Nephron progenitor cell (in vitro differentiated cells): ENCODE results near the gene SLC18A2.

Source experiments
- DNase-seq: peaks from one replicate; pipeline ENCODE4 v3.0.0; 2021
- H3K27ac Mint-ChIP-seq: 2 replicates; pipeline ENCODE4 v1.8.0; 2021; ENCODE audit warnings: mild to moderate bottlenecking, moderate library complexity, mixed read lengths
- H3K27me3 Mint-ChIP-seq: 2 replicates; pipeline ENCODE4 v1.8.0; 2021; ENCODE audit warnings: mild to moderate bottlenecking, low read depth, mixed read lengths; ENCODE audit not compliant: poor library complexity
- H3K36me3 Mint-ChIP-seq: 2 replicates; pipeline ENCODE4 v1.8.0; 2021; ENCODE audit warnings: low read depth, mixed read lengths
- H3K4me1 Mint-ChIP-seq: 2 replicates; pipeline ENCODE4 v1.8.0; 2021; ENCODE audit warnings: mixed read lengths
- H3K4me3 Mint-ChIP-seq: 2 replicates; pipeline ENCODE4 v1.8.0; 2021; ENCODE audit warnings: mild to moderate bottlenecking, moderate library complexity, mixed read lengths
- H3K9me3 Mint-ChIP-seq: 2 replicates; pipeline ENCODE4 v1.8.0; 2021; ENCODE audit warnings: mild to moderate bottlenecking, moderate library complexity, mixed read lengths
- CTCF ChIP-seq: fragments of 200-600 bp; sonication (generic); IDR thresholded peaks from 2 replicates; pipeline ENCODE4 v1.5.0; 2021; ENCODE audit warnings: antibody characterized with exemption

Gene SLC18A2

GRCh38 chr10:117212176-117212575 lies 28.7 kb upstream of the SLC18A2 start:
- Mint-ChIP-seq H3K36me3 (no peaks in the 10 kb centered on the region), H3K4me1 (no peaks in the 10 kb centered on the region), H3K9me3 (peaks cover 27% of the 10 kb centered on the region), H3K4me3 (no peak overlapping the region), H3K27me3 (peaks cover 81% of the 10 kb centered on the region), H3K27ac (no peak overlapping the region)
- DNase-seq, result no peak
- no peak for TF ChIP-seq CTCF

DNA sequence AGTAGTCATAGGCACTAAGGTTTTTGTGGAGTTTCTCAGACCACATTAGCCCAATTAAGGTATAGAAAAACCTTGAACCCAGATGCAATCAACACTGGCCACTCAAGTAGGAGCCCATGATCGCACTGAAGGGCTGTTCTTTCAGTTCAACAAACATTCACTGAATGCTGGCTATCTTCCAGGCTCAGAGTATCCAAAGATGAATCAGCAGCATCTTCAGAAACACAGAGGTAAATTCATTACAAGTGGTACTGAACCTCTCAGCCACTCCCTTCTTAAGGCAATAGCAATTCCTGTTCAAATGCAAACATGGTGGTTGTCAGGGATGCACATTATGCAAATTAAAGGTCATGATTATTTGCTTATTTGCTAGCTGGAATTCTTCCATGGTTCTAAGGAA lies 26.5 kb upstream of the SLC18A2 start:
- Mint-ChIP-seq H3K4me1 (no peaks in the 10 kb centered on the region), H3K27me3 (peaks cover 78% of the 10 kb centered on the region), H3K9me3 (peaks cover 25% of the 10 kb centered on the region), H3K36me3 (no peaks in the 10 kb centered on the region), H3K4me3 (no peak overlapping the region), H3K27ac (no peak overlapping the region)
- no peak for TF ChIP-seq CTCF
- DNase-seq, result no peak

- H3K4me3 Mint-ChIP-seq, result no peak overlapping the region
These were observed 25.8 kb upstream of the SLC18A2 start for GRCh38 chr10:117215079-117215478.

DNA sequence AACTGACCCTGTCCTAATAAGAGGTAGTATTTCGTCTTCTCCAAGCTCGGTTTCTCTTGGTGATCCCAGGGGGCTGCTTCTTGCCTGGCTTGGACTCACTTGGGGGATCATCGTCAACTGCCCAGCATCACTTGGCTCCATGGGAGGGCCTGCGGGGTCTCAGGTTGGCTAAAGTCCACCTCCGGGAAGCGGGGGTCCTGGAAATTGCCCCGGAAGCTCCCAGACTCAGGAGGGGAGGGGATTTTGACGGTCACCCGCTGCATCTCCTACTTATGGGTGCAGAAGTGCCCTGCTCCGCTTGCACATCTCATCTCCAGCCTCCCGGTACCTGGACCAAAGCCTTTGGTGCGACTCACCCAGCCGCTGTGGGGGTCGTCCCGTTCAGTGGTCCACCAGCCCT lies 24.9 kb upstream of the SLC18A2 start:
- DNase-seq, result no peak
- Mint-ChIP-seq H3K36me3 (no peaks in the 10 kb centered on the region), H3K9me3 (peaks cover 25% of the 10 kb centered on the region), H3K27me3 (peaks cover 74% of the 10 kb centered on the region), H3K4me1 (no peaks in the 10 kb centered on the region), H3K27ac (no peak overlapping the region), H3K4me3 (peak overlapping the region; percentile 68)
- TF ChIP-seq CTCF, result no peak

More at GRCh38 chr10:117215079-117215478, 25.8 kb upstream of the SLC18A2 start:
- Mint-ChIP-seq H3K27me3 (peaks cover 77% of the 10 kb centered on the region), H3K9me3 (peaks cover 25% of the 10 kb centered on the region), H3K36me3 (no peaks in the 10 kb centered on the region), H3K4me1 (no peaks in the 10 kb centered on the region), H3K27ac (no peak overlapping the region)
- no peak for TF ChIP-seq CTCF
- no peak for DNase-seq

DNA sequence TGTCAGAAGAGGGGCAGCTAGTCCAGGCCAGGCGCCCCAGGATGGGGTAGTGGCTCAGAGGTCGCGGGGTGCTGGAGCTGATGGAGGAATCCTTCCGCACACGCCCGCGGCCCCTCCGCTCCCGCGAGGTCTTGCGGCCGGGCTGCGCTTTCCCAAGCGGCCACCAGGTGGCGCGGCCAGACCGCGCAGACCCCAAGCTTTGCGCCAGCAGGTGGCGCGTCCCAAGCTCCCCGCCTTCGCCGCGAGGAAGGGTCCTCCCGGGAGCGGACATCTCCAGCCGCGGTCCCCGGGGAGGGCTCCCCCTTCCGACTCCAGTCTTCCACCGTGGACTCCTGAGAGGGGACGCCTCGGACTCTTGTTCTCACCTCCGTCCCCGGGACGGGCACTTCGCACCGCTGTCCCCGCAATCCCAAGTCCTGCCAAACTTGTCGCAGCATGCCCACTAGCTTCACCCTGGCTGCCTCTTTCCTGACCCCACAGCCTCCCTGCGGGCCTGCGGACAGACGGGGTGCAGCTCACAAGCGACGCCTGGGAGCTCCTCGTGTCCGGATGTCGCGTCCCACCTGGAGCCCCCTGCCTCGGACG lies 24.2 kb upstream of the SLC18A2 start:
- H3K36me3 Mint-ChIP-seq, result no peaks in the 10 kb centered on the region
- peak; percentile 100 for TF ChIP-seq CTCF
- no peak overlapping the region for H3K27ac Mint-ChIP-seq
- peak overlapping the region; percentile 81 for H3K4me3 Mint-ChIP-seq
- DNase-seq, result peak; percentile 91
- H3K4me1 Mint-ChIP-seq, result no peaks in the 10 kb centered on the region
- peaks cover 69% of the 10 kb centered on the region for H3K27me3 Mint-ChIP-seq
- peaks cover 18% of the 10 kb centered on the region for H3K9me3 Mint-ChIP-seq

- Mint-ChIP-seq H3K27me3 (peaks cover 63% of the 10 kb centered on the region), H3K9me3 (peaks cover 12% of the 10 kb centered on the region), H3K4me1 (no peaks in the 10 kb centered on the region), H3K36me3 (no peaks in the 10 kb centered on the region), H3K4me3 (peak overlapping the region; percentile 81), H3K27ac (no peak overlapping the region)
- TF ChIP-seq CTCF, result no peak
- DNase-seq, result no peak
These were observed 23.6 kb upstream of the SLC18A2 start for GRCh38 chr10:117217196-117217761.
